ENCODE data around the gene EXOG.

The EXOG gene

DNA sequence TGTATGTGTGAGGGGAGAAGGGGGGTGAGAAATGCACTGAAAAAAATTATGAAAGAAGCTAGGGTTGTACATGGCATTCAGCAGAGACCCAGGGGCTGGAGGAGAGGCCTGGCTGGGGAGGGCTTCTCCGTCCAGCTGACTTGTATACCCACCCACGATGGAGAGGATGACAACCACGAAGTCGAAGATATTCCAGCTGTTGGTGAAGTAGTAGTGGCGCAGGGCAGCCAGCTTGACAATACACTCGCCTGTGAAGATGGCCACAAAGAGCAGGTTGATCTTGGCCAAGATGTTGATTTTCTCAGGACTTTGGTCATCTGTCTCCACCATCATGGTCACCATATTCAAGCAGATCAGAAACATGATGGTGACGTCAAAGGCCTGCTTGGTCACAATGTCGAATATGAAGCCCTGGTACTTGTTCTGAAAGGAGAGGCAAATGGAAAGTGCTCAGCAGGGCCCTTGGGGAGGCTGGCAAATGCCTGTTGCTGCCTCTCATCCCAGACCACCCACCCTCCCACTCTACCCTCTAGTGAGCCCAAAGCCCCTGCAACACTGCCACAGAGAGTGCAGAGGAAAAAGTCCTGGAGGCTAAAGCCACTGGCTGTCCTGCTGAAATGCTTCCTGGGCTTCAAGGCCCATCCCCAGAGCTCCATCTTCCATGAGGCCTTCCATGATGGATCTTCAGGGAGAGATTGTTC, 58.1 kb downstream of the EXOG start:
- Histone ChIP-seq H3K4me2 (ENCODE audit: low read length) (no peak overlapping the region), H3K27ac (ENCODE audit: low read depth, low read length) (no peak overlapping the region), H3K4me1 (ENCODE audit: control insufficient read depth, low read length) (no peaks in the 10 kb centered on the region), H3K9me2 (replicated peaks; ENCODE audit: control insufficient read depth, low read length) (no peaks in the 10 kb centered on the region), H3K9me3 (ENCODE audit: control insufficient read depth, insufficient read depth, low read length) (no peaks in the 10 kb centered on the region), H3F3A (ENCODE audit: control insufficient read depth, insufficient read depth) (no peaks in the 10 kb centered on the region), H4K20me1 (ENCODE audit: control insufficient read depth, insufficient read depth, low read depth, low read length) (no peaks in the 10 kb centered on the region), H3K79me2 (ENCODE audit: control insufficient read depth, low read length) (no peaks in the 10 kb centered on the region), H3K27me3 (ENCODE audit: control insufficient read depth, low read length) (no peaks in the 10 kb centered on the region), H3K4me3 (ENCODE audit: low read length) (no peak overlapping the region), H3K36me3 (ENCODE audit: control insufficient read depth, low read length) (no peaks in the 10 kb centered on the region)
- no peak for TF ChIP-seq EZH2phosphoT487 (IDR thresholded peaks at IDR 0.05; ENCODE audit: borderline replicate concordance, low read length)
- TF ChIP-seq CTCF (IDR thresholded peaks at IDR 0.05; ENCODE audit: low read depth, low read length, poor library complexity, severe bottlenecking) = no peak

DNA sequence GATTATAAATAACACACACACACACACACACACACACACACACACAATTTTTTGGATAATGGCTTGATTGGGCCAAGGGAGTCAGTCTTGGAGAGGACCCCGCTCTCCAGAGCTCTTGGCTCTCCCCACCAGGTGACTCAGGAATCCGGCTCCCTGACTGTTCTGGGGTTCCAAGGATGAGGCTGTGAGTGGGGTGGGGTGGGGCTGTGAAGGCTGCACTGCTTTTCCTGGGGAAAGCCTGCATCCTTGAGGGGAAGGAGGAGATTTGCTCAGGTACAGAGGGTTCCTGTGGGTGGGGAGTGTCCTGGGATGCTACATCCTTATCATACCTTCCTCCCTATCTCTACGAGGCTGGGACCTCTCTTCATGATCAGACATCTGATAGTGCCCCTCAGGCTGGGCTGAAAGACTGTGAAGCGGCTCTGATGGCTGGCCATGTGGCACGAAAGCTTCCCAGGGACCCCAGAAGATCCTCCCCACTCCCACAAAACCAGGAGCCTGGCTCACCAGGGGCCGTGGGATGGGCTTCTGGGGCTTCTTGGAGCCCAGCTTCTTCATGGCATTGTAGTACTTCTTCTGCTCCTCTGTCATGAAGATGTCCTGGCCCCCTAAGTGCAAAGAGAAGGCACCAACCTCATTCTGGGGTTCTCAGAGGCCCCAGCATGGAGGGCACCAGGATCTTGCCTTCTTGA, 59.2 kb downstream of the EXOG start:
- Histone ChIP-seq H3K79me2 (ENCODE audit: control insufficient read depth, low read length) (no peaks in the 10 kb centered on the region), H3K36me3 (ENCODE audit: control insufficient read depth, low read length) (no peaks in the 10 kb centered on the region), H3K4me1 (ENCODE audit: control insufficient read depth, low read length) (no peaks in the 10 kb centered on the region), H3K4me2 (ENCODE audit: low read length) (no peak overlapping the region), H3F3A (ENCODE audit: control insufficient read depth, insufficient read depth) (no peaks in the 10 kb centered on the region), H4K20me1 (ENCODE audit: control insufficient read depth, insufficient read depth, low read depth, low read length) (no peaks in the 10 kb centered on the region), H3K9me2 (replicated peaks; ENCODE audit: control insufficient read depth, low read length) (no peaks in the 10 kb centered on the region), H3K9me3 (ENCODE audit: control insufficient read depth, insufficient read depth, low read length) (no peaks in the 10 kb centered on the region), H3K27ac (ENCODE audit: low read depth, low read length) (no peak overlapping the region), H3K4me3 (ENCODE audit: low read length) (no peak overlapping the region), H3K27me3 (ENCODE audit: control insufficient read depth, low read length) (no peaks in the 10 kb centered on the region)
- TF ChIP-seq EZH2phosphoT487 (IDR thresholded peaks at IDR 0.05; ENCODE audit: borderline replicate concordance, low read length) (no peak), CTCF (IDR thresholded peaks at IDR 0.05; ENCODE audit: low read depth, low read length, poor library complexity, severe bottlenecking) (no peak)

DNA sequence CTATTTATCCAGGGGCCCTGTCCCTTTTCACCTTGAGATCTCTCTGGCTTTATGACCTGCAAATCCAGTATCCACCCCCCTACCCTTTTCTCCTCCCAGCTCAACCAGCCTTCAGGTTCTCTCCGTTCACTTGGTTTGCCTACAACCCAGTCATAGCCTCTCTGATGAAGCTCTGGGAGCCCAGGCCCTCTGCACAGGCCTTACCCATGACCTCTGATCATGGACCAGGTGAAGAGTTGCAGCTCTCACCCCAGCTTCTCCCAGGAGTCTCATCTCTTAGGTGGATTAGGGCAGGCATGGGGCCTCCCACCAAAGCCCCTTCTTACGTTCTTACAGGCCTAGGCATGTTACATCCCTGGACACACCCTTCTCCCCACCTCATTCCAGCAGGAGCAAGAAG, 59.8 kb downstream of the EXOG start:
- Histone ChIP-seq H3K4me1 (ENCODE audit: control insufficient read depth, low read length) (no peaks in the 10 kb centered on the region), H3K9me2 (replicated peaks; ENCODE audit: control insufficient read depth, low read length) (no peaks in the 10 kb centered on the region), H3K4me3 (ENCODE audit: low read length) (no peak overlapping the region), H3K4me2 (ENCODE audit: low read length) (no peak overlapping the region), H3K27ac (ENCODE audit: low read depth, low read length) (no peak overlapping the region), H3K79me2 (ENCODE audit: control insufficient read depth, low read length) (no peaks in the 10 kb centered on the region), H3F3A (ENCODE audit: control insufficient read depth, insufficient read depth) (no peaks in the 10 kb centered on the region), H3K27me3 (ENCODE audit: control insufficient read depth, low read length) (no peaks in the 10 kb centered on the region), H4K20me1 (ENCODE audit: control insufficient read depth, insufficient read depth, low read depth, low read length) (no peaks in the 10 kb centered on the region), H3K9me3 (ENCODE audit: control insufficient read depth, insufficient read depth, low read length) (no peaks in the 10 kb centered on the region), H3K36me3 (ENCODE audit: control insufficient read depth, low read length) (no peaks in the 10 kb centered on the region)
- TF ChIP-seq CTCF (IDR thresholded peaks at IDR 0.05; ENCODE audit: low read depth, low read length, poor library complexity, severe bottlenecking) (no peak), EZH2phosphoT487 (IDR thresholded peaks at IDR 0.05; ENCODE audit: borderline replicate concordance, low read length) (no peak)

Measured in DOHH2 (cell line).